ENCODE results near the gene ANKH. TPM values are rescaled to one million over a fixed set of nuclear protein-coding genes. Genes with fewer than 3 reads are reported as not detected.

ANKH gene
- total and polyA plus RNA-seq, 2 of the 13 experiments (the other 11 are each of a cell fraction or from before 2014, with no cell fraction given), result 25.0 to 36.0 TPM

DNA sequence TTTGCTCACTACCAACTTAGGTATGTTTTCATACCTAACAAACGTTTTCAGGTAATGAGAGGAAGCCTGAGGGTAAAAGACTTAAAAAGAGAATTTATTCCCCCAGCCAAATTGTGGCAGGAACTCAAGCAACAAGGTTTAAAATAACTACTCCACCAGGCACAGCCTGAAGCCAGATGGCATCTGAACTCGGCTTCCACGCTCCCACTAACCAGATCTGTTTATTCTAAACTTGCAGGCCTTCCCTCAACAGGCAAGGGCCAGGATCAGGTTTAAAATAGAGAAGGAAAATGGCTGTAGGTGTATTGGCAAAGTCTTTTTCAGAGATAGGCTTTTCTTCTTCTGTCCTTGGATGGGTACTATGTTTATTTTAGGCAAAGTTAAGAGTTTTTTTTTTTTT is 117.6 kb downstream of the ANKH start (continued):
- TF ChIP-seq, protein P1, sequence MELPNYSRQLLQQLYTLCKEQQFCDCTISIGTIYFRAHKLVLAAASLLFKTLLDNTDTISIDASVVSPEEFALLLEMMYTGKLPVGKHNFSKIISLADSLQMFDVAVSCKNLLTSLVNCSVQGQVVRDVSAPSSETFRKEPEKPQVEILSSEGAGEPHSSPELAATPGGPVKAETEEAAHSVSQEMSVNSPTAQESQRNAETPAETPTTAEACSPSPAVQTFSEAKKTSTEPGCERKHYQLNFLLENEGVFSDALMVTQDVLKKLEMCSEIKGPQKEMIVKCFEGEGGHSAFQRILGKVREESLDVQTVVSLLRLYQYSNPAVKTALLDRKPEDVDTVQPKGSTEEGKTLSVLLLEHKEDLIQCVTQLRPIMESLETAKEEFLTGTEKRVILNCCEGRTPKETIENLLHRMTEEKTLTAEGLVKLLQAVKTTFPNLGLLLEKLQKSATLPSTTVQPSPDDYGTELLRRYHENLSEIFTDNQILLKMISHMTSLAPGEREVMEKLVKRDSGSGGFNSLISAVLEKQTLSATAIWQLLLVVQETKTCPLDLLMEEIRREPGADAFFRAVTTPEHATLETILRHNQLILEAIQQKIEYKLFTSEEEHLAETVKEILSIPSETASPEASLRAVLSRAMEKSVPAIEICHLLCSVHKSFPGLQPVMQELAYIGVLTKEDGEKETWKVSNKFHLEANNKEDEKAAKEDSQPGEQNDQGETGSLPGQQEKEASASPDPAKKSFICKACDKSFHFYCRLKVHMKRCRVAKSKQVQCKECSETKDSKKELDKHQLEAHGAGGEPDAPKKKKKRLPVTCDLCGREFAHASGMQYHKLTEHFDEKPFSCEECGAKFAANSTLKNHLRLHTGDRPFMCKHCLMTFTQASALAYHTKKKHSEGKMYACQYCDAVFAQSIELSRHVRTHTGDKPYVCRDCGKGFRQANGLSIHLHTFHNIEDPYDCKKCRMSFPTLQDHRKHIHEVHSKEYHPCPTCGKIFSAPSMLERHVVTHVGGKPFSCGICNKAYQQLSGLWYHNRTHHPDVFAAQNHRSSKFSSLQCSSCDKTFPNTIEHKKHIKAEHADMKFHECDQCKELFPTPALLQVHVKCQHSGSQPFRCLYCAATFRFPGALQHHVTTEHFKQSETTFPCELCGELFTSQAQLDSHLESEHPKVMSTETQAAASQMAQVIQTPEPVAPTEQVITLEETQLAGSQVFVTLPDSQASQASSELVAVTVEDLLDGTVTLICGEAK (IDR thresholded peaks at IDR 0.05), result no peak
- TF ChIP-seq, protein P1 (CRISPR knock-in tag; IDR thresholded peaks at IDR 0.05), result no peak
- TF ChIP-seq MATR3 (CRISPR knock-in tag; IDR thresholded peaks at IDR 0.05), result no peak
- no peak for TF ChIP-seq ZNF879 (CRISPR knock-in tag; IDR thresholded peaks at IDR 0.05)
- TF ChIP-seq JARID2 (CRISPR knock-in tag; IDR thresholded peaks at IDR 0.05; ENCODE audit: insufficient replicate concordance), result no peak
- TF ChIP-seq NFKB2 (CRISPR knock-in tag; IDR thresholded peaks at IDR 0.05; ENCODE audit: borderline replicate concordance), result no peak
- no peak for TF ChIP-seq SMAD3 (CRISPR knock-in tag; IDR thresholded peaks at IDR 0.05)
- TF ChIP-seq MBNL3 (CRISPR knock-in tag; conservative IDR thresholded peaks at IDR 0.05), result no peak
- no peak for TF ChIP-seq ZFP82 (CRISPR knock-in tag; IDR thresholded peaks at IDR 0.05; ENCODE audit: borderline replicate concordance)
- TF ChIP-seq ZBTB44 (CRISPR knock-in tag; IDR thresholded peaks at IDR 0.05), result no peak
- TF ChIP-seq SP2 (CRISPR knock-in tag; IDR thresholded peaks at IDR 0.05), result no peak
- no peak for TF ChIP-seq DMAP1 (CRISPR knock-in tag; IDR thresholded peaks at IDR 0.05)
